Measurements from ENCODE around the gene DUOX1.
"Not testable (repeated sequence)": the region's sequence is repeated elsewhere in the genome, so short reads cannot be mapped to it uniquely, and the experiment has no call there.

The DUOX1 gene

DNA sequence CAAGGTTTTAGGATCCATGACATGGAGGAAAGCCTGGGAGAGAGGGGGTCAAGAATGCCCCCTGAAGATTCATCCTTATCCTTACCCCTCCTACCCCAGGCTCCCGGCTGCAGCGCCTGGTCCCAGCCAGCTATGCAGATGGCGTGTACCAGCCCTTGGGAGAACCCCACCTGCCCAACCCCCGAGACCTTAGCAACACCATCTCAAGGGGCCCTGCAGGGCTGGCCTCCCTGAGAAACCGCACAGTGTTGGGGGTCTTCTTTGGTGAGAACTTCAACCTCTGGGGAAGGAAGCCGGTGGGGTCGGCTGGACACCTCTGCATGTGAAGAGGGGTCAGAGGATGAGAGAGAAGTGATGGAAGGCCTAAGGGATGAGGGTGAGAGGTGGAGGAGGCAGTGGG is 4.3 kb downstream of the DUOX1 start:
- Mint-ChIP-seq H3K27ac (no peak overlapping the region), H3K4me3 (peak overlapping the region in 1 of 3 experiments; percentile 25), H3K9me3 (no peaks in the 10 kb centered on the region), H3K27me3 (ENCODE audit: low read depth) (peaks cover 87% of the 10 kb centered on the region), H3K4me1 (no peaks in the 10 kb centered on the region), H3K36me3 (ENCODE audit: low read depth) (no peaks in the 10 kb centered on the region)
- TF ChIP-seq, protein P1, sequence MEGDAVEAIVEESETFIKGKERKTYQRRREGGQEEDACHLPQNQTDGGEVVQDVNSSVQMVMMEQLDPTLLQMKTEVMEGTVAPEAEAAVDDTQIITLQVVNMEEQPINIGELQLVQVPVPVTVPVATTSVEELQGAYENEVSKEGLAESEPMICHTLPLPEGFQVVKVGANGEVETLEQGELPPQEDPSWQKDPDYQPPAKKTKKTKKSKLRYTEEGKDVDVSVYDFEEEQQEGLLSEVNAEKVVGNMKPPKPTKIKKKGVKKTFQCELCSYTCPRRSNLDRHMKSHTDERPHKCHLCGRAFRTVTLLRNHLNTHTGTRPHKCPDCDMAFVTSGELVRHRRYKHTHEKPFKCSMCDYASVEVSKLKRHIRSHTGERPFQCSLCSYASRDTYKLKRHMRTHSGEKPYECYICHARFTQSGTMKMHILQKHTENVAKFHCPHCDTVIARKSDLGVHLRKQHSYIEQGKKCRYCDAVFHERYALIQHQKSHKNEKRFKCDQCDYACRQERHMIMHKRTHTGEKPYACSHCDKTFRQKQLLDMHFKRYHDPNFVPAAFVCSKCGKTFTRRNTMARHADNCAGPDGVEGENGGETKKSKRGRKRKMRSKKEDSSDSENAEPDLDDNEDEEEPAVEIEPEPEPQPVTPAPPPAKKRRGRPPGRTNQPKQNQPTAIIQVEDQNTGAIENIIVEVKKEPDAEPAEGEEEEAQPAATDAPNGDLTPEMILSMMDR (IDR thresholded peaks at IDR 0.05; ENCODE audit: unreplicated experiment in 3 of 3), result no peak

DNA sequence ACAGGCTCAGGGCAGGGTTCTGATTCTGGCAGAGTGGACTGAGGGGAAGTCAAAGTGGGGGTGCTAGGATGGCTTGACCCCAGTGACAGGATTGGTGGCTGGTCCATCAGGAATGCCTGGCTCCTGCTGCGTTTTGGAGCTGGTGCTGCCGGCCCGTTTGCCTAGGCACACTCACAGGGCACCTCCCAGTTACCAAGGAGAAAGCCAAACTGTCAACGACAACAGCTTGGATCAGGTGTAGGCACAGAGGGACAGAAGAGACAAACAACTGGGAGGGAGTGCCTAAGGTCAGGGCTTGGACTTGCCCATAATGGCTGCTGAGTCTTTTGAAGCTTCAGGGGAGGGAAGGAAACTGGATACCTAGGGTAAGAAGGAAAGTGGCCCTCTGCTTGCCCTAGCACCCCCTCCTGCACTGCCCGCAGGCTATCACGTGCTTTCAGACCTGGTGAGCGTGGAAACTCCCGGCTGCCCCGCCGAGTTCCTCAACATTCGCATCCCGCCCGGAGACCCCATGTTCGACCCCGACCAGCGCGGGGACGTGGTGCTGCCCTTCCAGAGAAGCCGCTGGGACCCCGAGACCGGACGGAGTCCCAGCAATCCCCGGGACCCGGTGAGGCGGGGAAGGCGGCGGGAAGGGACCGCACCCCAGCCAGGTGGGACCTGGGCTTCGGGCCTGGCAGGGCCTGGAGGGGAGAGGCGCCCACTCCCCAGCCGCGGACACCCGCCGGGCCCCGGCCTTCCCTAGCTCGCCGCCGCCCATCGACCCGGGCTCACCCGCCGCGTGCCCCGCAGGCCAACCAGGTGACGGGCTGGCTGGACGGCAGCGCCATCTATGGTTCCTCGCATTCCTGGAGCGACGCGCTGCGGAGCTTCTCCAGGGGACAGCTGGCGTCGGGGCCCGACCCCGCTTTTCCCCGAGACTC is 5.1 kb downstream of the DUOX1 start:
- no peaks in the 10 kb centered on the region for H3K4me1 Mint-ChIP-seq
- no peaks in the 10 kb centered on the region for H3K36me3 Mint-ChIP-seq (ENCODE audit: low read depth)
- peak overlapping the region in 1 of 3 experiments; percentile 35 for H3K4me3 Mint-ChIP-seq
- no peak overlapping the region for H3K27ac Mint-ChIP-seq
- TF ChIP-seq, protein P1 (IDR thresholded peaks at IDR 0.05; ENCODE audit: unreplicated experiment in 3 of 3), result no peak
- H3K27me3 Mint-ChIP-seq (ENCODE audit: low read depth), result peaks cover 81% of the 10 kb centered on the region
- no peaks in the 10 kb centered on the region for H3K9me3 Mint-ChIP-seq

DNA sequence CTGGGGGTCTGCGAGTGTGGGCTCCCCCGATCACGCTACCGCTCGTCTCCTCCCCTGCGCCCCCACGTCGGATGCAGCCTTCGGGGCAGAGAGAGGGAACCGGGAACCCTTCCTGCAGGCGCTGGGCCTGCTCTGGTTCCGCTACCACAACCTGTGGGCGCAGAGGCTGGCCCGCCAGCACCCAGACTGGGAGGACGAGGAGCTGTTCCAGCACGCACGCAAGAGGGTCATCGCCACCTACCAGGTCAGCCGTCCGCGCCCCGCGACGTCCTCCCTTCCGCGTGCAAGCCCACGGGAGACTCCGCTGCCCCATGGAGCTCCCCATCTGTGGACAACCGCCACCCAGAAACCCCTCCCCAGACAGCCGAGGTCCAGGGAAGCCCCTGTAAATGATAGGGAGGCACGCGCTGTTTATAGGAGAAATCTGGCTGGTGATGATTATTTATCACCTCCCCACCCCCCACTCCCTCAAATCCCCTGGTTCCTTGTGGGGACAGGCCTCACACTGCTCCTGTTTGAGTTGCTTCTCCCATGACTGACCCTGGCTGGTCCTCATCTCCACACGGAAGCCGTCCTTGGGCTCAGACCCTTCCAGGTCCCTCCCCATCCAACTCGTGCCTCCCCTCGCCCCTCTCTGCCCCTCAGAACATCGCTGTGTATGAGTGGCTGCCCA is 6.0 kb downstream of the DUOX1 start:
- not testable (repeated sequence) for H3K36me3 Mint-ChIP-seq (ENCODE audit: low read depth); H3K9me3 Mint-ChIP-seq; H3K27ac Mint-ChIP-seq; H3K4me1 Mint-ChIP-seq
- peaks cover 72% of the 10 kb centered on the region for H3K27me3 Mint-ChIP-seq (ENCODE audit: low read depth)
- H3K4me3 Mint-ChIP-seq, result peak overlapping the region in 1 of 3 experiments; percentile 35

DNA sequence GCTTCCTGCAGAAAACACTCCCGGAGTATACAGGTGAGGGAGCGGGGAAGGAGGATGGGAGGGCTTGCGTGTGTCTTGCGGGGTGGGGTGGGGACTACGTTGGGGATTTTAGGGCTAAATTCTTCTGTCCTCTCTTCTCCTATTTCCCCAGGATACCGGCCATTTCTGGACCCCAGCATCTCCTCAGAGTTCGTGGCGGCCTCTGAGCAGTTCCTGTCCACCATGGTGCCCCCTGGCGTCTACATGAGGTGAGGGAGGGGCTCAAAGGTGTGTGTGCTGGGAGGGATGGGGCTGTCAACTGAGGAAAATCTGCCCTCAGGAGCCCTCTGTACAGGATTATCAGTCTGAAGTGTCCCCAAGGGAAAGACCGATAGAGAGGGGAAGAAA is 6.6 kb downstream of the DUOX1 start:
- Mint-ChIP-seq H3K4me1 (no peaks in the 10 kb centered on the region), H3K4me3 (peak overlapping the region in 2 of 3 experiments; percentile 23 to 48), H3K9me3 (no peaks in the 10 kb centered on the region), H3K27ac (no peak overlapping the region), H3K36me3 (ENCODE audit: low read depth) (no peaks in the 10 kb centered on the region), H3K27me3 (ENCODE audit: low read depth) (peaks cover 67% of the 10 kb centered on the region)
- TF ChIP-seq, protein P1 (IDR thresholded peaks at IDR 0.05; ENCODE audit: unreplicated experiment in 3 of 3), result peak in 2 of 3 experiments; percentile 8 to 17

DNA sequence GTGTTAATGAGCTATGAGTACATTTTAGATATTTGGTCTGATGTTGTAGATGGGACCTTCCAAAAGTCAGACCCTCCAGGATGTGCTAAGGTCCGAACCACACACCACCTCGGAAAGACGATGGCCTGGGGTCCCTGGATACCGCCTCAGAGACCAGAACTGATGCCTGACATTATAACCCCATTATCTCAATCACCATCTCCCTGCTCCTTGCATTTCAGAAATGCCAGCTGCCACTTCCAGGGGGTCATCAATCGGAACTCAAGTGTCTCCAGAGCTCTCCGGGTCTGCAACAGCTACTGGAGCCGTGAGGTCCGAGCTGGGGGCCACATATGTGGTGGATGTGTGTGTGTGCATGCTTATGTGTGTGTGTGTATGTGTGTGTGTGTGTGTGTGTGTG is 7.9 kb downstream of the DUOX1 start:
- TF ChIP-seq, protein P1 (IDR thresholded peaks at IDR 0.05; ENCODE audit: unreplicated experiment in 3 of 3), result no peak
- no peak overlapping the region for H3K4me3 Mint-ChIP-seq
- no peaks in the 10 kb centered on the region for H3K9me3 Mint-ChIP-seq
- no peak overlapping the region for H3K27ac Mint-ChIP-seq
- no peaks in the 10 kb centered on the region for H3K4me1 Mint-ChIP-seq
- peaks cover 54% of the 10 kb centered on the region for H3K27me3 Mint-ChIP-seq (ENCODE audit: low read depth)
- no peaks in the 10 kb centered on the region for H3K36me3 Mint-ChIP-seq (ENCODE audit: low read depth)
